Effector memory CD8-positive, alpha-beta T cell (primary cell): ENCODE data around the gene GPR6.

Experiments used
- ATAC-seq: fragments of 150-1000 bp; cut with Tn5 transposase; replicated peaks from 2 replicates; pipeline ENCODE4 v1.10.0; 2021; ENCODE audit warnings: mild to moderate bottlenecking, moderate library complexity
- DNase-seq, 3 experiments: peaks; one replicate each; pipeline ENCODE4 v3.0.0; 2021
- H3K27ac Mint-ChIP-seq, 2 donors: one replicate each; pipeline ENCODE4 v1.8.0; 2022; ENCODE audit warnings: mild to moderate bottlenecking in 2 of 2, mixed read lengths in 2 of 2, moderate library complexity in 2 of 2
- H3K27me3 Mint-ChIP-seq, 2 donors: one replicate each; pipeline ENCODE4 v1.8.0; 2022; ENCODE audit warnings: mixed read lengths in 2 of 2
- H3K36me3 Mint-ChIP-seq: one replicate; pipeline ENCODE4 v1.8.0; 2022; ENCODE audit warnings: mild to moderate bottlenecking, moderate library complexity, mixed read lengths; ENCODE audit not compliant: insufficient read depth
- H3K4me1 Mint-ChIP-seq, 2 donors: one replicate each; pipeline ENCODE4 v1.8.0; 2022; ENCODE audit warnings: low read depth in 2 of 2, mixed read lengths in 2 of 2
- H3K4me3 Mint-ChIP-seq, 2 donors: one replicate each; pipeline ENCODE4 v1.8.0; 2022; ENCODE audit warnings: mild to moderate bottlenecking in 2 of 2, mixed read lengths in 2 of 2, moderate library complexity in 2 of 2
- H3K9me3 Mint-ChIP-seq, 2 donors: one replicate each; pipeline ENCODE4 v1.8.0; 2022; ENCODE audit warnings: mixed read lengths in 2 of 2

Gene GPR6

GRCh38 chr6:109966299-109966698 is 11.8 kb upstream of the GPR6 start:
- H3K9me3 Mint-ChIP-seq: no peaks in the 10 kb centered on the region
- H3K27ac Mint-ChIP-seq: no peak overlapping the region
- H3K4me1 Mint-ChIP-seq: no peaks in the 10 kb centered on the region
- no peaks in the 10 kb centered on the region for H3K36me3 Mint-ChIP-seq
- ATAC-seq: no peak
- no peak for DNase-seq
- peaks cover 33 to 43% of the 10 kb centered on the region in 2 donors for H3K27me3 Mint-ChIP-seq
- no peak overlapping the region for H3K4me3 Mint-ChIP-seq

GRCh38 chr6:109977791-109978173 is 329 bp upstream of the GPR6 start:
- Mint-ChIP-seq H3K36me3 (peaks cover 4% of the 10 kb centered on the region), H3K9me3 (peaks cover 0 to 1% of the 10 kb centered on the region in 2 donors), H3K27ac (no peak overlapping the region), H3K4me3 (no peak overlapping the region), H3K27me3 (peaks cover 74 to 84% of the 10 kb centered on the region in 2 donors), H3K4me1 (no peaks in the 10 kb centered on the region)
- ATAC-seq (no peak), DNase-seq (no peak)

- H3K4me3 Mint-ChIP-seq: no peak overlapping the region
Measured at GRCh38 chr6:109979033-109979921, 1.2 kb downstream of the GPR6 start.

GRCh38 chr6:109984410-109984809 is 6.3 kb downstream of the GPR6 start:
- H3K4me3 Mint-ChIP-seq: no peak overlapping the region
- peaks cover 42 to 52% of the 10 kb centered on the region in 2 donors for H3K27me3 Mint-ChIP-seq
- H3K36me3 Mint-ChIP-seq: no peaks in the 10 kb centered on the region
- no peaks in the 10 kb centered on the region for H3K4me1 Mint-ChIP-seq
- peaks cover 0 to 2% of the 10 kb centered on the region in 2 donors for H3K9me3 Mint-ChIP-seq
- DNase-seq: no peak
- no peak overlapping the region for H3K27ac Mint-ChIP-seq
- ATAC-seq: no peak

More at GRCh38 chr6:109979033-109979921, 1.2 kb downstream of the GPR6 start:
- DNase-seq (no peak), ATAC-seq (no peak)
- Mint-ChIP-seq H3K36me3 (peaks cover 4% of the 10 kb centered on the region), H3K27me3 (peaks cover 79 to 89% of the 10 kb centered on the region in 2 donors), H3K27ac (no peak overlapping the region), H3K9me3 (peaks cover 0 to 2% of the 10 kb centered on the region in 2 donors), H3K4me1 (no peaks in the 10 kb centered on the region)

GRCh38 chr6:109987196-109987595 is 9.1 kb downstream of the GPR6 start:
- no peak overlapping the region for H3K27ac Mint-ChIP-seq
- H3K9me3 Mint-ChIP-seq: peaks cover 0 to 2% of the 10 kb centered on the region in 2 donors
- no peaks in the 10 kb centered on the region for H3K36me3 Mint-ChIP-seq
- H3K4me3 Mint-ChIP-seq: no peak overlapping the region
- peaks cover 23 to 42% of the 10 kb centered on the region in 2 donors for H3K27me3 Mint-ChIP-seq
- no peaks in the 10 kb centered on the region for H3K4me1 Mint-ChIP-seq
- ATAC-seq (no peak), DNase-seq (no peak)

- DNase-seq (no peak), ATAC-seq (no peak)
- Mint-ChIP-seq H3K4me1 (no peaks in the 10 kb centered on the region), H3K9me3 (no peaks in the 10 kb centered on the region), H3K27ac (no peak overlapping the region), H3K27me3 (peaks cover 7 to 35% of the 10 kb centered on the region in 2 donors), H3K4me3 (no peak overlapping the region), H3K36me3 (no peaks in the 10 kb centered on the region)
Measured at GRCh38 chr6:109991201-109992101, 13.3 kb downstream of the GPR6 start.

GRCh38 chr6:109998159-109998785 is 20.2 kb downstream of the GPR6 start:
- DNase-seq: no peak
- Mint-ChIP-seq H3K27ac (no peak overlapping the region), H3K27me3 (peaks cover 35 to 51% of the 10 kb centered on the region in 2 donors), H3K9me3 (peaks cover 0 to 2% of the 10 kb centered on the region in 2 donors), H3K4me3 (no peak overlapping the region), H3K4me1 (no peaks in the 10 kb centered on the region), H3K36me3 (no peaks in the 10 kb centered on the region)
- ATAC-seq: no peak

- no peak for DNase-seq
Measured at GRCh38 chr6:109999740-110000139, 21.6 kb downstream of the GPR6 start.

GRCh38 chr6:110002676-110003075 is 24.6 kb downstream of the GPR6 start:
- no peak for ATAC-seq
- no peak for DNase-seq
- Mint-ChIP-seq H3K36me3 (no peaks in the 10 kb centered on the region), H3K9me3 (peaks cover 0 to 2% of the 10 kb centered on the region in 2 donors), H3K4me3 (no peak overlapping the region), H3K27ac (no peak overlapping the region), H3K27me3 (peaks cover 38 to 71% of the 10 kb centered on the region in 2 donors), H3K4me1 (no peaks in the 10 kb centered on the region)

More at GRCh38 chr6:109999740-110000139, 21.6 kb downstream of the GPR6 start:
- Mint-ChIP-seq H3K4me1 (no peaks in the 10 kb centered on the region), H3K4me3 (no peak overlapping the region), H3K27ac (no peak overlapping the region), H3K36me3 (no peaks in the 10 kb centered on the region), H3K27me3 (peaks cover 40 to 66% of the 10 kb centered on the region in 2 donors), H3K9me3 (peaks cover 0 to 2% of the 10 kb centered on the region in 2 donors)
- no peak for ATAC-seq

- DNase-seq: no peak
- H3K9me3 Mint-ChIP-seq: peaks cover 0 to 5% of the 10 kb centered on the region in 2 donors
- peaks cover 37 to 43% of the 10 kb centered on the region in 2 donors for H3K27me3 Mint-ChIP-seq
- H3K36me3 Mint-ChIP-seq: no peaks in the 10 kb centered on the region
- no peaks in the 10 kb centered on the region for H3K4me1 Mint-ChIP-seq
- no peak overlapping the region for H3K4me3 Mint-ChIP-seq
- no peak for ATAC-seq
- no peak overlapping the region for H3K27ac Mint-ChIP-seq
Measured at GRCh38 chr6:110013386-110013785, 35.3 kb downstream of the GPR6 start.

GRCh38 chr6:110015206-110015605 is 37.1 kb downstream of the GPR6 start:
- Mint-ChIP-seq H3K36me3 (no peaks in the 10 kb centered on the region), H3K4me1 (no peaks in the 10 kb centered on the region)
- ATAC-seq: no peak

GRCh38 chr6:110017306-110017705 is 39.2 kb downstream of the GPR6 start:
- no peak overlapping the region for H3K4me3 Mint-ChIP-seq

More at GRCh38 chr6:110015206-110015605, 37.1 kb downstream of the GPR6 start:
- no peak for DNase-seq
- Mint-ChIP-seq H3K9me3 (peaks cover 0 to 5% of the 10 kb centered on the region in 2 donors), H3K27me3 (peaks cover 37 to 43% of the 10 kb centered on the region in 2 donors), H3K4me3 (no peak overlapping the region), H3K27ac (no peak overlapping the region)

GRCh38 chr6:110017946-110018345 is 39.8 kb downstream of the GPR6 start:
- Mint-ChIP-seq H3K4me1 (peaks cover 5 to 7% of the 10 kb centered on the region in 2 donors), H3K27me3 (peaks cover 30 to 31% of the 10 kb centered on the region in 2 donors), H3K4me3 (no peak overlapping the region), H3K9me3 (no peaks in the 10 kb centered on the region), H3K36me3 (no peaks in the 10 kb centered on the region), H3K27ac (no peak overlapping the region)
- ATAC-seq (no peak), DNase-seq (no peak)

More at GRCh38 chr6:110017306-110017705, 39.2 kb downstream of the GPR6 start:
- H3K4me1 Mint-ChIP-seq: peaks cover 5 to 7% of the 10 kb centered on the region in 2 donors
- peaks cover 31 to 35% of the 10 kb centered on the region in 2 donors for H3K27me3 Mint-ChIP-seq
- peaks cover 0 to under 1% of the 10 kb centered on the region in 2 donors for H3K9me3 Mint-ChIP-seq
- no peak for ATAC-seq
- H3K27ac Mint-ChIP-seq: no peak overlapping the region
- no peak for DNase-seq
- H3K36me3 Mint-ChIP-seq: no peaks in the 10 kb centered on the region
